Astrocyte (in vitro differentiated cells and primary cell): Measurements from ENCODE around the gene VPS37B. TPM values are rescaled to one million over a fixed set of nuclear protein-coding genes. Genes with fewer than 3 reads are reported as not detected.
A peak's percentile ranks its signal among the peaks of the same experiment; 100 is the strongest.

Experiments used
- DNase-seq: peaks from one replicate; pipeline ENCODE4 v3.0.0-alpha.2; 2010; ENCODE audit warnings: low read depth
- FAIRE-seq: peaks from 2 replicates; lab custom pipeline; 2011; peaks lifted over from hg19 to GRCh38; lab: Jason Lieb, UNC
- H2AFZ ChIP-seq: 2 replicates; pipeline ENCODE4 v1.6.0; 2012; ENCODE audit warnings: low read depth, low read length, inconsistent platforms
- H3K27ac ChIP-seq: 2 replicates; pipeline ENCODE4 v1.5.1; 2011; ENCODE audit warnings: low read depth, low read length, inconsistent platforms
- H3K27me3 ChIP-seq: 2 replicates; pipeline ENCODE4 v1.6.0; 2011; ENCODE audit warnings: low read length, inconsistent platforms; ENCODE audit not compliant: insufficient read depth
- H3K36me3 ChIP-seq: 2 replicates; pipeline ENCODE4 v1.5.1; 2011; ENCODE audit warnings: low read length, inconsistent platforms; ENCODE audit not compliant: insufficient read depth
- H3K4me1 ChIP-seq: 2 replicates; pipeline ENCODE4 v1.5.1; 2011; ENCODE audit warnings: low read length, inconsistent platforms; ENCODE audit not compliant: insufficient read depth
- H3K4me2 ChIP-seq: 2 replicates; pipeline ENCODE4 v1.6.0; 2012; ENCODE audit warnings: low read length, inconsistent platforms
- H3K4me3 ChIP-seq: 2 replicates; pipeline ENCODE4 v1.5.1; 2011; ENCODE audit warnings: low read depth, mild to moderate bottlenecking, low read length, inconsistent platforms; ENCODE audit not compliant: insufficient read depth
- H3K79me2 ChIP-seq: 2 replicates; pipeline ENCODE4 v1.6.0; 2012; ENCODE audit warnings: mild to moderate bottlenecking, low read length, inconsistent platforms; ENCODE audit not compliant: insufficient read depth
- H3K9ac ChIP-seq: 2 replicates; pipeline ENCODE4 v1.6.0; 2012; ENCODE audit warnings: mild to moderate bottlenecking, low read length, inconsistent platforms
- H3K9me3 ChIP-seq: 2 replicates; pipeline ENCODE4 v1.5.1; 2012; ENCODE audit warnings: low read depth, mild to moderate bottlenecking, low read length, inconsistent platforms; ENCODE audit not compliant: insufficient read depth
- H4K20me1 ChIP-seq: 2 replicates; pipeline ENCODE4 v1.6.0; 2012; ENCODE audit warnings: low read length, inconsistent platforms; ENCODE audit not compliant: insufficient read depth
- H3K27ac Mint-ChIP-seq: one replicate; pipeline ENCODE4 v1.8.0; 2021; ENCODE audit warnings: mild to moderate bottlenecking, mixed read lengths; ENCODE audit not compliant: unreplicated experiment
- H3K27me3 Mint-ChIP-seq: one replicate; pipeline ENCODE4 v1.8.0; 2021; ENCODE audit warnings: low read depth, mixed read lengths; ENCODE audit not compliant: unreplicated experiment
- H3K36me3 Mint-ChIP-seq: one replicate; pipeline ENCODE4 v1.8.0; 2021; ENCODE audit warnings: low read depth, mixed read lengths; ENCODE audit not compliant: unreplicated experiment
- H3K4me1 Mint-ChIP-seq: one replicate; pipeline ENCODE4 v1.8.0; 2021; ENCODE audit warnings: low read depth, mixed read lengths; ENCODE audit not compliant: unreplicated experiment
- H3K4me3 Mint-ChIP-seq: one replicate; pipeline ENCODE4 v1.8.0; 2021; ENCODE audit warnings: mild to moderate bottlenecking, moderate library complexity, mixed read lengths; ENCODE audit not compliant: unreplicated experiment
- H3K9me3 Mint-ChIP-seq: one replicate; pipeline ENCODE4 v1.8.0; 2021; ENCODE audit warnings: mild to moderate bottlenecking, mixed read lengths; ENCODE audit not compliant: unreplicated experiment
- EZH2 ChIP-seq: IDR thresholded peaks from 2 replicates; pipeline ENCODE4 v1.6.1; 2012; ENCODE audit warnings: mild to moderate bottlenecking, low read length, inconsistent platforms; ENCODE audit not compliant: insufficient read depth
- total RNA-seq: library from RNA; stranded (reverse); gene quantifications from 2 replicates; pipeline ENCODE4 v1.2.1, GENCODE V29; 2021
- TF ChIP-seq, protein P1 (sequence below): IDR thresholded peaks from 2 replicates; pipeline ENCODE4 v1.5.1; 2011; ENCODE audit warnings: low read depth, mild to moderate bottlenecking, inconsistent platforms, low read length, moderate library complexity; ENCODE audit not compliant: insufficient read depth

The VPS37B gene
- total RNA-seq, 1 donor from 2014 or later: 31.4 TPM

DNA sequence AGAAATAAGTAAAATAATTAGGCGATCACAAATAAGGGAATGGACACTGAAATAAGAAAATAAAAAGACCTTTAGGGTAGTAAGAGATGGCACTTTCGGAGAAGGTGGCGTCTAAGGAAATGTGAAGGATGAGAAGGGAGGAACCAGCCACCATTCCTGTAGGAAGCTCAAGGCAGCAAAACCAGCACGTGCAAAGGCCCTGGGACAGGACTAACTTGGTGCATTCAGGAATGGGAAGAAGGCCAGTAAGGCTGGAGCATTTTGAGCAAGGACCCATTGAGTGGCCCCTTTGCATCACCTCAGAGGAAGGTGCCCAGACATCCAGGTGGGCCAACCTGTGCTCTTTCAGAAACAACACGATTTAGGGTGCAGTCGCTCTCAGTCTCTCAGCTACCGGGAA, 738 bp upstream of the VPS37B start:
- Mint-ChIP-seq H3K4me1 (peaks cover 24% of the 10 kb centered on the region), H3K36me3 (no peaks in the 10 kb centered on the region), H3K27me3 (no peaks in the 10 kb centered on the region), H3K27ac (peak overlapping the region; percentile 85), H3K4me3 (peak overlapping the region; percentile 97), H3K9me3 (peaks cover 4% of the 10 kb centered on the region)
- Histone ChIP-seq H2AFZ (no peak overlapping the region), H3K79me2 (peaks cover 42% of the 10 kb centered on the region), H3K36me3 (no peaks in the 10 kb centered on the region), H3K9me3 (no peaks in the 10 kb centered on the region), H3K4me1 (peaks cover 41% of the 10 kb centered on the region), H3K9ac (no peak overlapping the region), H3K27ac (no peak overlapping the region), H3K4me2 (no peak overlapping the region), H3K4me3 (no peak overlapping the region), H4K20me1 (peaks cover 21% of the 10 kb centered on the region), H3K27me3 (no peaks in the 10 kb centered on the region)
- TF ChIP-seq, protein P1, sequence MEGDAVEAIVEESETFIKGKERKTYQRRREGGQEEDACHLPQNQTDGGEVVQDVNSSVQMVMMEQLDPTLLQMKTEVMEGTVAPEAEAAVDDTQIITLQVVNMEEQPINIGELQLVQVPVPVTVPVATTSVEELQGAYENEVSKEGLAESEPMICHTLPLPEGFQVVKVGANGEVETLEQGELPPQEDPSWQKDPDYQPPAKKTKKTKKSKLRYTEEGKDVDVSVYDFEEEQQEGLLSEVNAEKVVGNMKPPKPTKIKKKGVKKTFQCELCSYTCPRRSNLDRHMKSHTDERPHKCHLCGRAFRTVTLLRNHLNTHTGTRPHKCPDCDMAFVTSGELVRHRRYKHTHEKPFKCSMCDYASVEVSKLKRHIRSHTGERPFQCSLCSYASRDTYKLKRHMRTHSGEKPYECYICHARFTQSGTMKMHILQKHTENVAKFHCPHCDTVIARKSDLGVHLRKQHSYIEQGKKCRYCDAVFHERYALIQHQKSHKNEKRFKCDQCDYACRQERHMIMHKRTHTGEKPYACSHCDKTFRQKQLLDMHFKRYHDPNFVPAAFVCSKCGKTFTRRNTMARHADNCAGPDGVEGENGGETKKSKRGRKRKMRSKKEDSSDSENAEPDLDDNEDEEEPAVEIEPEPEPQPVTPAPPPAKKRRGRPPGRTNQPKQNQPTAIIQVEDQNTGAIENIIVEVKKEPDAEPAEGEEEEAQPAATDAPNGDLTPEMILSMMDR: no peak
- no peak for TF ChIP-seq EZH2
- FAIRE-seq (no peak), DNase-seq (no peak)

DNA sequence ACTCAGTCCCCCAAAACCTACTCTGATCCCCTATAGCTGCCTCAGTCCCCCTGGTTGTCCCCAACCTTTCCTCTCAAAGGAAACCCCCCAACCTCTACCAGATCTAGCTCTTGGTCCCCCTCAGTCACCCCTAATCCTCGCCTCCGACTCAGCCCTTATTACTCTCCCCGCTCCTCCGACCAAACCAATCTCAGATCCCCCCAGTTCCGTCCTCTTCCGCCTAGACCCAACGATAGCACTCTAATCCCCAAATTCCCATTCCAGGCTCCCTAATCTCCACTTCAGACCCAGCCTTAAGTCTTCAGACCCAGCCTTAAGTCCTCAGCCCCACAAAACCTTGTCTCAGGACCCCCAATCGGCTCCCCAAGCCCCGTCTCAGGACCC, 612 bp downstream of the VPS37B start:
- H3K27ac Mint-ChIP-seq: peak overlapping the region; percentile 95
- peak overlapping the region; percentile 97 for H3K4me3 Mint-ChIP-seq
- Histone ChIP-seq H2AFZ (peak overlapping the region; percentile 62), H3K9ac (peak overlapping the region; percentile 98), H3K9me3 (no peaks in the 10 kb centered on the region), H3K27ac (peak overlapping the region; percentile 88), H3K79me2 (peaks cover 56% of the 10 kb centered on the region), H3K4me3 (peak overlapping the region; percentile 90), H3K4me1 (peaks cover 53% of the 10 kb centered on the region), H3K36me3 (no peaks in the 10 kb centered on the region), H3K4me2 (peak overlapping the region; percentile 98), H4K20me1 (peaks cover 31% of the 10 kb centered on the region), H3K27me3 (no peaks in the 10 kb centered on the region)
- no peaks in the 10 kb centered on the region for H3K27me3 Mint-ChIP-seq
- H3K4me1 Mint-ChIP-seq: peaks cover 35% of the 10 kb centered on the region
- no peak for FAIRE-seq
- no peaks in the 10 kb centered on the region for H3K36me3 Mint-ChIP-seq
- TF ChIP-seq EZH2: no peak
- peaks cover 4% of the 10 kb centered on the region for H3K9me3 Mint-ChIP-seq
- DNase-seq: no peak

DNA sequence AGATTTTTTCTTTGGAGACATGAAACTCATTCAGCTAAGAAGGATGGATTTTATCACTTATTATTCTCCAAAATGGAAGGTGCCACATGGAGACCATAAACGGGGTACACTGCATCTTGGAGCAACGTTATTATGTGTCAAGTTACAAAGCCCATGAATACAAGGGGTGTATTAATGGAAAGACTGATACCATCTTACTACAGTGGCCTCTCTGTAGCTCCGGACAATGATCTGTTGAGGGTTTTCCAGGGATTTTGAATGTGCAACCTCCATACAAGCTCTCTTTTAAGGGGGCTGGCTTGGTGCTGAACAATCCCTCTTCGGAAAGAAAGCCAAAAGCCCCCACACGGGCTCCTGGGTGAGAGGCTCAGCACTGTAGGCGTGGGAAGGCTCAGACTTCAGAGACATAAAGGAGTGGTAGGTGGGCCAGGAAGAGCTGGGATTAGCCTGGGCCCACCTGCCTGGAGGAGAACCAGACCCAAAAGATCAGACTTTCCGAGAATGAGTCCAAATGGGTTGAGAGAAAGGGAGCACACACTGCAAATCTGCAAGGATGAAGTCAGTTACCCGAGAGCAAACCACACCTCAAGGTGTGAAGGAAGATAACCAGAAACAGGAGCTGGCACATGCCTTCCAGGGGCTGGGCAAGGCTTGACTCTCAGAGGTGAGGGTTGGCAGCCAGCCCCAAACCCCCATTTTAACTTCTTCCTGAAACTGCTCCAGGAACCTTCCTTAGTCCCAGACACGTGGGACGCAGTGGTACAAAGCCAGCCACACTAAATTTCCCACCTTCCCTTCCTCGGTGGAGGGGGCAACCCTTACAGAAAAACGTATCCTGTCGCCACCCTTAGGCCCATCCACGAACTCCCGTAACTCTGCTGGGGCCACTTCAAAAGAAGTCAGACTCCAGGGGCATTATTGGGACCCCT, 1.5 kb downstream of the VPS37B start:
- no peak for DNase-seq

More for the DNA sequence above, 1.5 kb downstream of the VPS37B start:
- Histone ChIP-seq H3K36me3 (no peaks in the 10 kb centered on the region), H3K4me1 (peaks cover 53% of the 10 kb centered on the region), H3K27me3 (no peaks in the 10 kb centered on the region), H3K9me3 (no peaks in the 10 kb centered on the region), H3K27ac (peak overlapping the region; percentile 88), H3K9ac (peak overlapping the region; percentile 98), H2AFZ (no peak overlapping the region), H3K4me2 (peak overlapping the region; percentile 98), H3K4me3 (peak overlapping the region; percentile 90), H3K79me2 (peaks cover 64% of the 10 kb centered on the region), H4K20me1 (peaks cover 34% of the 10 kb centered on the region)
- H3K9me3 Mint-ChIP-seq: peaks cover 4% of the 10 kb centered on the region
- peaks cover 38% of the 10 kb centered on the region for H3K4me1 Mint-ChIP-seq
- TF ChIP-seq, protein P1: no peak
- TF ChIP-seq EZH2: no peak
- FAIRE-seq: no peak
- H3K27ac Mint-ChIP-seq: peak overlapping the region; percentile 95
- no peaks in the 10 kb centered on the region for H3K36me3 Mint-ChIP-seq
- no peaks in the 10 kb centered on the region for H3K27me3 Mint-ChIP-seq
- H3K4me3 Mint-ChIP-seq: peak overlapping the region; percentile 97
